Measurements from ENCODE around the gene ZBBX.

DNA sequence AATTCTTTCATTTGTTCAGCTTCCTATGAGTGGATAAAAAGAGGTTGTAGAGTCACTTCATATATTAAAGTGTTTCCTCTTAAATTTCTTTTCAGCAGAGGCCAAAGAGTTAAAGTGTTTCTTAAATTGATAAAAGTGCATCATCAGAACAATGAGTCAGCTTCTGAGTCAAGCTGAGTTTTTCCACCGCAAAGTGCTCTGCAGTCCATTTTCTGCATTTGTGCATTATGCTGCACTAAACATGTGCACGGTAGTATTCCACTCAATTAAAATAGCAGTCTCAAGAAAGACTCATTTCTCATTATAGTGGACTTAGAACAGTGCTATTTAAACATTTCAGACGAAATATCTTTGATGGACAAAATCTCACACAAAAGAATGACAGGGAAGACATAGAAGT is 152.0 kb downstream of the ZBBX start:
- TF ChIP-seq CTCF (IDR thresholded peaks at IDR 0.05; ENCODE audit: low read length), result no peak
- TF ChIP-seq EZH2phosphoT487 (IDR thresholded peaks at IDR 0.05; ENCODE audit: low read length), result no peak

Data from MM.1S (cell line).